SK-N-SH treated with all-trans-retinoic acid at 6 μM for 48 hours (cell line): ENCODE results near the gene KRTAP4-12.

Experiments used
- ARNTL ChIP-seq: fragments of 450-650 bp; formaldehyde crosslinking; IDR thresholded peaks from 2 replicates; pipeline ENCODE4 v1.5.0; 2020; ENCODE audit warnings: low read depth, mild to moderate bottlenecking, moderate library complexity, borderline replicate concordance
- ESRRG ChIP-seq: fragments of 250-450 bp; sonication (Bioruptor Pico); IDR thresholded peaks from 2 replicates; pipeline ENCODE4 v1.6.1; 2021; ENCODE audit warnings: mild to moderate bottlenecking
- GLIS3 ChIP-seq: fragments of 250-450 bp; sonication (Bioruptor Pico); IDR thresholded peaks from 2 replicates; pipeline ENCODE4 v1.5.0; 2020; ENCODE audit warnings: mild to moderate bottlenecking, moderate library complexity
- OSR1 ChIP-seq: fragments of 250-450 bp; sonication (Bioruptor Pico); IDR thresholded peaks from 2 replicates; pipeline ENCODE4 v1.8.0; 2022; ENCODE audit warnings: moderate library complexity, mild to moderate bottlenecking, inconsistent platforms
- PATZ1 ChIP-seq: fragments of 250-450 bp; sonication (Bioruptor Pico); IDR thresholded peaks from 2 replicates; pipeline ENCODE4 v1.8.0; 2020; ENCODE audit warnings: mild to moderate bottlenecking, moderate library complexity, borderline replicate concordance
- SNAI2 ChIP-seq: fragments of 250-450 bp; sonication (Bioruptor Pico); IDR thresholded peaks from 2 replicates; pipeline ENCODE4 v1.5.0; 2020; ENCODE audit warnings: mild to moderate bottlenecking, moderate library complexity

DNA sequence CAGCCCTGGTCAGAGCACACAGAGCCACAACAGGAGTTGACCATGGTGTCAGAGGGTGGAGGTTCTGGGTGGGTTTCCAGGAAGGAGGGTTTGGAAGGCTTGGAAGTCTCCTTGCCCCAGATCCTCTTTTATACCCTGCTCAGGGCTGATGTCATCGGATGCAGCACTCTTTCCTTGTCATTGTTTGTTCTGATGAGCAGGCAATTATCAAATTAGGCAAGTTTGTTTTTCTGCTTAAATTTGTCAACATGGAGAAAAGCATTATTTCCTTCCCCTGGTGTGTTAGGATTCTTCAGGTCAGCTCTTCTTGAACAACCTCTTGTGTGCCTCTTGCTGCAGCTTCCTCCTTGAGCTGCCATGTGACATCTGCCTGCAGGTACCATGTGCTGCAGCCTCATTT, 36.7 kb upstream of the KRTAP4-12 start, which contains the start of gene KRTAP4-4:
- TF ChIP-seq OSR1 (CRISPR knock-in tag): no peak
- TF ChIP-seq GLIS3 (CRISPR knock-in tag): no peak
- TF ChIP-seq ARNTL: no peak
- no peak for TF ChIP-seq SNAI2 (CRISPR knock-in tag)
- no peak for TF ChIP-seq PATZ1
- no peak for TF ChIP-seq ESRRG
